B cell (primary cell): ENCODE data around the gene CEACAM21.
"Not testable (repeated sequence)": the region's sequence is repeated elsewhere in the genome, so short reads cannot be mapped to it uniquely, and the experiment has no call there.

ENCODE experiments used
- CTCF ChIP-seq: fragments of 200-600 bp; IDR thresholded peaks from one replicate; pipeline ENCODE4 v1.8.0; 2022; ENCODE audit warnings: antibody characterized with exemption, mild to moderate bottlenecking
- EZH2 ChIP-seq: IDR thresholded peaks from 2 replicates; pipeline ENCODE4 v1.6.1; 2012; ENCODE audit warnings: borderline replicate concordance, low read depth, mild to moderate bottlenecking, moderate library complexity, low read length; ENCODE audit not compliant: insufficient read depth, poor library complexity, severe bottlenecking

DNA sequence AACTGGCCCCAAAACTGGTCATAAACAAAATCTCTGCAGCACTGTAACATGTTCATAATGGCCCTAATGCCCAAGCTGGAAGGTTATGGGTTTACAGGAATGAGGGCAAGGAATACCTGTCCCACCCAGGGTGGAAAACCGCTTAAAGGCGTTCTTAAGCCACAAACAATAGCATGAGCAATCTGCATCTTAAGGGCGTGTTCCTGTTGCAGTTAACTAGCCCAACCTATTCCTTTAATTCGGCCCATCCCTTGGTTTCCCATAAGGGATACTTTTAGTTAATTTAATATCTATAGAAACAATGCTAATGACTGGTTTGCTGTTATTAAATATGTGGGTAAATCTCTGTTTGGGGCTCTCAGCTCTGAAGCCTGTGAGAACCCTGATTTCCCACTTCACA, 5.1 kb downstream of the CEACAM21 start:
- not testable (repeated sequence) for TF ChIP-seq CTCF, EZH2
